ENCODE measurements around the gene TNK1.

The TNK1 gene

GRCh38 chr17:7392696-7393612 lies 12.1 kb downstream of the TNK1 start:
- DNase-seq (ENCODE audit: low read depth) = no peak
- H3K4me3 ChIP-seq (ENCODE audit: low read depth, low read length) = peak overlapping the region; percentile 63
- TF ChIP-seq CTCF (IDR thresholded peaks at IDR 0.05; ENCODE audit: control insufficient read depth, extremely low read depth, insufficient read depth) = no peak

GRCh38 chr17:7393613-7394451 lies 12.9 kb downstream of the TNK1 start:
- DNase-seq (ENCODE audit: low read depth) = no peak
- no peak for TF ChIP-seq CTCF (IDR thresholded peaks at IDR 0.05; ENCODE audit: control insufficient read depth, extremely low read depth, insufficient read depth)
- H3K4me3 ChIP-seq (ENCODE audit: low read depth, low read length) = peak overlapping the region; percentile 63

- DNase-seq (ENCODE audit: low read depth) = peak; percentile 25
- peak; percentile 22; the same call in 1 of the 2 replicates for TF ChIP-seq CTCF (IDR thresholded peaks at IDR 0.05; ENCODE audit: control insufficient read depth, extremely low read depth, insufficient read depth)
- peak within 1 kb of the TSS; percentile 63 for H3K4me3 ChIP-seq (ENCODE audit: low read depth, low read length)
These were observed 13.7 kb downstream of the TNK1 start, which contains the start of gene PLSCR3 for GRCh38 chr17:7394452-7395191. TSS of gene PLSCR3 (minus strand) at chr17:7394525. CDS start at chr17:7394110, 415 bp downstream.

GRCh38 chr17:7396147-7396546 lies 15.3 kb downstream of the TNK1 start:
- no peak overlapping the region for H3K4me3 ChIP-seq (ENCODE audit: low read depth, low read length)
- DNase-seq (ENCODE audit: low read depth) = no peak
- TF ChIP-seq CTCF (IDR thresholded peaks at IDR 0.05; ENCODE audit: control insufficient read depth, extremely low read depth, insufficient read depth) = no peak

- no peak overlapping the region for H3K4me3 ChIP-seq (ENCODE audit: low read depth, low read length)
- TF ChIP-seq CTCF (IDR thresholded peaks at IDR 0.05; ENCODE audit: control insufficient read depth, extremely low read depth, insufficient read depth) = no peak
- DNase-seq (ENCODE audit: low read depth) = no peak
These were observed 17.7 kb downstream of the TNK1 start for GRCh38 chr17:7398612-7399011.

- peak overlapping the region; percentile 62 for H3K4me3 ChIP-seq (ENCODE audit: low read depth, low read length)
- no peak for TF ChIP-seq CTCF (IDR thresholded peaks at IDR 0.05; ENCODE audit: control insufficient read depth, extremely low read depth, insufficient read depth)
- no peak for DNase-seq (ENCODE audit: low read depth)
These were observed 22.3 kb downstream of the TNK1 start for GRCh38 chr17:7403043-7403726.

All from LNCaP clone FGC (cell line).